Upper lobe of left lung (tissue), 6 donors: ENCODE data around the gene SAMD8. TPM values are rescaled to one million over a fixed set of nuclear protein-coding genes. Genes with fewer than 3 reads are reported as not detected.
A peak's percentile ranks its signal among the peaks of the same experiment; 100 is the strongest.

Source experiments
- ATAC-seq, 2 donors: fragments of 200-7000 bp; cut with Tn5 transposase; one replicate each; pipeline ENCODE4 v1.9.1; 2022; ENCODE audit warnings: mild to moderate bottlenecking in 2 of 2, moderate library complexity in 2 of 2; ENCODE audit not compliant: low FRiP score in 2 of 2
- DNase-seq, 2 donors: peaks; one replicate each; pipeline ENCODE4 v3.0.0-alpha.2; 2019 to 2020
- H3K27ac ChIP-seq, 4 donors: fragments of 200-600 bp; sonication (generic); one replicate each; pipeline ENCODE4 v1.5.1; 2016 to 2019
- H3K27me3 ChIP-seq, 4 donors: fragments of 200-600 bp; sonication (generic); one replicate each; pipeline ENCODE4 v1.5.1; 2017 to 2019
- H3K36me3 ChIP-seq, 4 donors: fragments of 200-600 bp; sonication (generic); one replicate each; pipeline ENCODE4 v1.5.1; 2016 to 2019
- H3K4me1 ChIP-seq, 4 donors: fragments of 200-600 bp; sonication (generic); one replicate each; pipeline ENCODE4 v1.5.1; 2018 to 2019
- H3K4me3 ChIP-seq, 4 donors: fragments of 200-600 bp; sonication (generic); one replicate each; pipeline ENCODE4 v1.5.1; 2017 to 2019; ENCODE audit warnings: mild to moderate bottlenecking in 2 of 4, moderate library complexity in 1 of 4
- H3K9me3 ChIP-seq, 4 donors: fragments of 200-600 bp; sonication (generic); one replicate each; pipeline ENCODE4 v1.5.1; 2018 to 2019
- EP300 ChIP-seq, 4 donors: sonication (generic); formaldehyde crosslinking; IDR thresholded peaks; one replicate each; pipeline ENCODE4 v1.5.1; 2017; ENCODE audit warnings: antibody characterized with exemption in 4 of 4, control low read depth in 2 of 4
- POLR2A ChIP-seq, 4 donors: fragments of 450-650 bp; IDR thresholded peaks; one replicate each; pipeline ENCODE4 v1.5.1; 2016 to 2017; ENCODE audit warnings: antibody characterized with exemption in 4 of 4, mild to moderate bottlenecking in 2 of 4
- POLR2AphosphoS5 ChIP-seq, 2 donors: sonication (generic); formaldehyde crosslinking; IDR thresholded peaks; one replicate each; pipeline ENCODE4 v1.5.1; 2017; ENCODE audit warnings: antibody characterized with exemption in 2 of 2
- WGBS, 2 donors: methylation state at CpG; one replicate each; pipeline ENCODE4 v1.1.5; 2017 to 2018; 5-methylcytosine and 5-hydroxymethylcytosine counted together
- total RNA-seq, 6 donors: library from RNA; depleted of rRNA in 4 of 6; stranded (reverse); fragments of >200 nt in 4 of 6; gene quantifications; one replicate each; pipeline versions ENCODE4 v1.1.0 to v1.2.1, GENCODE V29; 2016 to 2021
- TF ChIP-seq, protein P1 (sequence below), 6 experiments: fragments of 450-650 bp in 4 of 6; fragments of 200-600 bp in 2 of 6; sonication (generic) in 2 of 6; IDR thresholded peaks; one replicate each; pipeline ENCODE4 v1.5.1; 2016 to 2019; ENCODE audit warnings: antibody characterized with exemption in 6 of 6
- donor health status: DM: no; HTN: no; CAD: no; lungs with moderate emphysema.
- donor health status: DM: no; HTN: yes; CAD: no; lungs with severe emphysema.

The SAMD8 gene
- total RNA-seq, 6 donors from 2014 or later: 8.4 to 36.2 (median 18.0) TPM

DNA sequence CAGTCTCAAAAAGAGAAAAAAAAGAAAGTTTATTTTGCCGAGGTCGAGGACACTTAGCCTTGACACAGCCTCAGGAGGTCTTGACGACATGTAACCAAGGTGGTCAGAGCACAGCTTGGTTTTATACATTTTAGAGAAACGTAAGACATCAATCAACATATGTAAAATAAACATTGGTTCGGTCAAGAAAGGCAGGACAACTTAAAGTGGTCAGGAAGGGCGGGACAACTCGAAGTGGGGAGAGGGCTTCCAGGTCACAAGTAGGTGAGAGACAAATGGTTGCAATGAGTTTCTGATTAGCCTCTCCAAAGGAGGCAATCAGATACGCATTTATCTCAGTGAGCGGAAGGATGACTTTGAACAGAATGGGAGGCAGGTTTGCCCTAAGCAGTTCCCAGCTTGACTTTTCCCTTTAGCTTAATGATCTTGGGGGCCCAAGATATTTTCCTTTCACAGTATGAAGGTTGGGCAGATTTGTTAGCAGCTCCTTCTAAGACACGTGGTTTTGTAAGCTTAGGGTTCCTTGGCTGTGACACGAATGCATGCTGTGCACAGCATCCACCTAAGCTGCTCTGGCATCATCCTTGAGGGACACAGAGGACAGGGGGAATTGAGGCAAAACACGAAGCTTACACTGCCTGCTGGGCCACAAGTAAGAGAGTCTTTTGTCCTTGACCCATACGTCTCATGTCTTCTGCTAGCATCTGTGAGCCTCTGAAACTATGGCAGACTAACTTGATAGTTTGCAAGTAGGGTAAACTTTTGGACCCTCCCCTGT, 95.8 kb downstream of the SAMD8 start:
- Histone ChIP-seq H3K9me3 (no peaks in the 10 kb centered on the region), H3K36me3 (peaks cover 0 to 2% (median under 1%) of the 10 kb centered on the region in 4 donors), H3K27me3 (no peaks in the 10 kb centered on the region), H3K4me1 (peaks cover 12 to 28% (median 21%) of the 10 kb centered on the region in 4 donors), H3K27ac (no peak overlapping the region), H3K4me3 (no peak overlapping the region)
- DNase-seq (no peak), ATAC-seq (no peak)
- TF ChIP-seq POLR2AphosphoS5 (IDR thresholded peaks at IDR 0.05): no peak
- no peak for TF ChIP-seq EP300 (IDR thresholded peaks at IDR 0.05)
- TF ChIP-seq POLR2A (IDR thresholded peaks at IDR 0.05): no peak
- TF ChIP-seq, protein P1, sequence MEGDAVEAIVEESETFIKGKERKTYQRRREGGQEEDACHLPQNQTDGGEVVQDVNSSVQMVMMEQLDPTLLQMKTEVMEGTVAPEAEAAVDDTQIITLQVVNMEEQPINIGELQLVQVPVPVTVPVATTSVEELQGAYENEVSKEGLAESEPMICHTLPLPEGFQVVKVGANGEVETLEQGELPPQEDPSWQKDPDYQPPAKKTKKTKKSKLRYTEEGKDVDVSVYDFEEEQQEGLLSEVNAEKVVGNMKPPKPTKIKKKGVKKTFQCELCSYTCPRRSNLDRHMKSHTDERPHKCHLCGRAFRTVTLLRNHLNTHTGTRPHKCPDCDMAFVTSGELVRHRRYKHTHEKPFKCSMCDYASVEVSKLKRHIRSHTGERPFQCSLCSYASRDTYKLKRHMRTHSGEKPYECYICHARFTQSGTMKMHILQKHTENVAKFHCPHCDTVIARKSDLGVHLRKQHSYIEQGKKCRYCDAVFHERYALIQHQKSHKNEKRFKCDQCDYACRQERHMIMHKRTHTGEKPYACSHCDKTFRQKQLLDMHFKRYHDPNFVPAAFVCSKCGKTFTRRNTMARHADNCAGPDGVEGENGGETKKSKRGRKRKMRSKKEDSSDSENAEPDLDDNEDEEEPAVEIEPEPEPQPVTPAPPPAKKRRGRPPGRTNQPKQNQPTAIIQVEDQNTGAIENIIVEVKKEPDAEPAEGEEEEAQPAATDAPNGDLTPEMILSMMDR (IDR thresholded peaks at IDR 0.05): no peak
- WGBS, 2 donors: 61 to 75% methylated on average over 11 to 13 of the region's 13 CpGs

DNA sequence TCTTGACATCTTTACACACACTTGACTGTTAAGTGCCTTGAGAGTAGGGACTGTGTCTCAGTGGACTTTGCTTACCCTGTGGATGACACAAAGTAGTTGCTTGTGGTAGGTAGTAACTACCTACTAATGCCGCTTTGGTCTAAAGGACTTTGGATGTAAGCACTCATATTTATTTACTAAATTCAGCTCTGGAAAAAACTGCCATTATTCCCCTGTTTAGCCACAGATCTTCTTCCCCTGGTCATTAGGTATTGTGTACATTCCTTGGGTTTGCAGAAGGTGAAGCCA, 96.3 kb downstream of the SAMD8 start:
- no peak for TF ChIP-seq EP300 (IDR thresholded peaks at IDR 0.05)
- TF ChIP-seq, protein P1 (IDR thresholded peaks at IDR 0.05): no peak
- TF ChIP-seq POLR2A (IDR thresholded peaks at IDR 0.05): no peak
- TF ChIP-seq POLR2AphosphoS5 (IDR thresholded peaks at IDR 0.05): no peak
- no peak for DNase-seq
- ATAC-seq: no peak

DNA sequence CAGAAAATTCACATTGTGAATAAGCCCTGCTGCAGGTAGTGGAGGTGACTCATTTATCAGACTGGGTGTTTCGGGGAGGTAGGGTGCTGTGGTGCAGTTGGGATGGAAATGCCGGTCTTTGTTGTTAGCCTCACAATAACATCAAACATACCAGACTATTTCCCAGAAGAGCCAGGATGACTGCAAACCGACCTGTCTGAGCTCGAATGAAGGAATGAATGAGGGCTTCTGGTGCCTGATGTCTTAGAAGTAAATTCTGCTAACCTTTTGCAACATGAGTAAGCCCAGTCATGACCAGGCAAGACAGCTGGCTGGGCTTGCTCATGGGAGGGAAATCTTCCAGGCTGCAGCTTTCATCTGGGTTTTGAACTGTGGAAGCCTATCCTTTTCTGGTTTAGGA, 96.7 kb downstream of the SAMD8 start:
- Histone ChIP-seq H3K27ac (no peak overlapping the region), H3K36me3 (peaks cover 0 to 11% (median 7%) of the 10 kb centered on the region in 4 donors), H3K9me3 (no peaks in the 10 kb centered on the region), H3K4me1 (peaks cover 18 to 28% (median 21%) of the 10 kb centered on the region in 4 donors), H3K27me3 (no peaks in the 10 kb centered on the region), H3K4me3 (no peak overlapping the region)
- DNase-seq (no peak), ATAC-seq (no peak)
- TF ChIP-seq, protein P1 (IDR thresholded peaks at IDR 0.05): no peak
- TF ChIP-seq POLR2A (IDR thresholded peaks at IDR 0.05) (no peak), EP300 (IDR thresholded peaks at IDR 0.05) (no peak), POLR2AphosphoS5 (IDR thresholded peaks at IDR 0.05) (no peak)
- 79 to 86% methylated on average over 4 of the region's 4 CpGs for WGBS, 2 donors

More for the DNA sequence above, 96.3 kb downstream of the SAMD8 start:
- Histone ChIP-seq H3K27me3 (no peaks in the 10 kb centered on the region), H3K9me3 (no peaks in the 10 kb centered on the region), H3K4me3 (no peak overlapping the region), H3K27ac (no peak overlapping the region), H3K36me3 (peaks cover 0 to 7% (median 4%) of the 10 kb centered on the region in 4 donors), H3K4me1 (peaks cover 18 to 28% (median 21%) of the 10 kb centered on the region in 4 donors)
- WGBS, 2 donors: 88 to 91% methylated on average over 1 of the region's 1 CpG

DNA sequence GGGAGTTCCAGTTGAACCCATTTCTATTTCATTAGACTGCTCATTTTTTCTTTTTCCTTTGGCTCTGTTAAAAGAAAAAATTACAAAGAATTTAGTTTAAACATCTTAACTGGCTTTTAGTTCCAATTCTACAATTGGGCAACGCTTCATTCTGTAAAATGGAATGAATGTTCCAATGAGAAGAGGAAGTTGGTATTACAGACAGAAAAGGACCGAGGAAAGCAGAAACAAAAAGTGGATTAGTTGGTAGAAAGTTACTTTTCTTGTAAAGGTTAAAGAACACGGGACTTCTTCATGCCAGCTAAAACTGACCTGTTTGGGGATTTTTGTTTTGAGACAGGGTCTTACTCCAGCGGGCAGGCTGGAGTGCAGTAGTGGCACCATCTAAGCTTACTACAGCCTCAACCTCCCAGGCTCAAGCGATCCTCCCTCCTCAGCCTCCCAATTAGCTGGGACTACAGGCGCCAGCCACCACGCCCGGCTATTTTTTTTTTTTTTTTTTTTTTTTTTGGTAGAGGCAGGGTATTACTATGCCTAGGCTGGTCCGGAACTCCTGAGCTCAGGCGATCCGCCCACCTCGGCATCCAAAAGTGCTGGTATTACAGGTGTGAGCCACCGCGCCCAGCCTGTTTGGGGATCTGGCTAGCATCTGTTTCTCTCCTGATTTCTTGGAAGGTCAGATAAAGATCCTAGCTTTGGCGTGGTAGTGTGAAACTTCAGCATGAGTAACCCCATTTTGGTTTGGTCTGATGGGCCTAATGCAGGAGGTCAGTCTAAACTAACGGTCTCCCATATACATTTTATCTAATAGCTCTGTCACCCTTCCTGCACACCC, 97.8 kb downstream of the SAMD8 start:
- peak overlapping the region; percentile 98 to 100 (median 98) for H3K27ac ChIP-seq
- TF ChIP-seq POLR2A (IDR thresholded peaks at IDR 0.05): no peak
- TF ChIP-seq EP300 (IDR thresholded peaks at IDR 0.05): no peak
- no peak for TF ChIP-seq POLR2AphosphoS5 (IDR thresholded peaks at IDR 0.05)
- TF ChIP-seq, protein P1 (IDR thresholded peaks at IDR 0.05): no peak
- peaks cover 3 to 21% (median 16%) of the 10 kb centered on the region in 4 donors for H3K36me3 ChIP-seq
- H3K27me3 ChIP-seq: no peaks in the 10 kb centered on the region
- no peak for DNase-seq
- H3K4me3 ChIP-seq: peak overlapping the region in 3 of 4 donors; percentile 93 to 99 (median 95)
- H3K4me1 ChIP-seq: peaks cover 17 to 35% (median 21%) of the 10 kb centered on the region in 4 donors
- ATAC-seq: no peak
- WGBS, 2 donors: 80 to 83% methylated on average over 16 of the region's 16 CpGs
- no peaks in the 10 kb centered on the region for H3K9me3 ChIP-seq
